Neural progenitor cell (in vitro differentiated cells): ENCODE data around the gene SYT6.

Experiments
- CTCF ChIP-seq: fragments of 200-600 bp; sonication (generic); IDR thresholded peaks from 2 replicates; pipeline ENCODE4 v1.5.1; 2017; ENCODE audit warnings: antibody characterized with exemption, mild to moderate bottlenecking
- EZH2phosphoT487 ChIP-seq: fragments of 200-600 bp; sonication (generic); IDR thresholded peaks from 2 replicates; pipeline ENCODE4 v1.6.1; 2017; ENCODE audit warnings: antibody characterized with exemption

DNA sequence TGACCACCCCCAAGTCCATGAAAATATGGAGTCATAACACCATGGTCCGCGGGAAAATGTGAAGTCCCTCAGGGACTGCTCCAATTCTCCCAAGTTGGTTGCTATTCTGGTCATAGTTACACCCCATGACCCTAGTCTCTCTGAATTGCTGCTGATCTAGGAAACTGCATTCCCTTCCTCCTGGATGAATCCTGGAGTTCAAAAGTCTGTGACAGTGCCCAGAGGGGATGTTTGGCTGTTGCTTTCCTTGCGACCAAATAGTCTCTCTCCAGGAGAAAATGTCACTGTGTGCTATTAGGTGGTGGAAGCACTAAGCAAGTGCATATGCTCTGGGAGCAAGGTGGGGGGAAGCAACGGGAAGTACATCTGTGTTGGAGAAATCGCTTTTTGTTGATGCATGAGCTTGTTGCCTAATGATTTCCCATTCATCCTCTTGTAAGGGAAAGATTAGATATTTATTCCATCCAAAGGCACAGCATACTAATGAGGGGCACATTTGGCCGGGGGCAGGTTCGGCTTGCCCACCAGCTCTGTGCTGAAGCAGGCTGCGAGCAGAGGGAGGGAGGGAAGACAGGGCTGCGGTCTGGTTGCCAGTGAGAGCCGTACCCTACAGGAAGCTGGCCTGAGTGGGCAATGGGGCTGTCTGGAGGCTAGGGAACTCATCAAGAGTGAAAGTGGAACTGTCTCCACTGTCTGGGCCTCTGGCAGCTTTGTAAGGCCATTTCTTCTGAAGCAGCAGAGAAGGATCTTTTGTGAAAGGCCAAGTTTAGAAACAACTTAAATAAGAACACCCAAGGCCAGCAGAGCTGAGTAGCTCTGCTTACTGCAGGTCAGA is 27.2 kb downstream of the SYT6 start:
- TF ChIP-seq CTCF (no peak), EZH2phosphoT487 (no peak)
